Psoas muscle (tissue), 8 donors: Measurements from ENCODE around the gene ANTKMT. TPM values are rescaled to one million over a fixed set of nuclear protein-coding genes. Genes with fewer than 3 reads are reported as not detected.

Source experiments
- ATAC-seq, 4 donors: fragments of 200-7000 bp; cut with Tn5 transposase; one replicate each; pipeline ENCODE4 v1.9.1; 2020; ENCODE audit warnings: moderate library complexity in 3 of 4, mild to moderate bottlenecking in 2 of 4
- DNase-seq, 2 donors: peaks; one replicate each; pipeline ENCODE4 v3.0.0-alpha.2; 2020
- H3K27ac ChIP-seq: fragments of 200-600 bp; one replicate; pipeline ENCODE4 v1.8.0; 2022
- H3K27me3 ChIP-seq, 3 donors: fragments of 200-600 bp in 1 of 3; one replicate each; pipeline versions ENCODE4 v1.6.1 to v1.8.0; 2013 to 2022; ENCODE audit warnings: low read length in 2 of 3, mild to moderate bottlenecking in 2 of 3, moderate library complexity in 1 of 3; ENCODE audit not compliant: insufficient read depth in 3 of 3
- H3K36me3 ChIP-seq, 2 donors: fragments of 200-600 bp in 1 of 2; one replicate each; pipeline versions ENCODE4 v1.6.1 to v1.8.0; 2013 to 2022; ENCODE audit warnings: low read depth in 1 of 2, mild to moderate bottlenecking in 1 of 2, moderate library complexity in 1 of 2; ENCODE audit not compliant: insufficient read depth in 1 of 2
- H3K4me1 ChIP-seq: fragments of 200-600 bp; one replicate; pipeline ENCODE4 v1.8.0; 2022
- H3K4me3 ChIP-seq: fragments of 200-600 bp; one replicate; pipeline ENCODE4 v1.8.0; 2022; ENCODE audit warnings: mild to moderate bottlenecking
- H3K9me3 ChIP-seq: fragments of 200-600 bp; one replicate; pipeline ENCODE4 v1.8.0; 2022
- CTCF ChIP-seq: fragments of 200-600 bp; IDR thresholded peaks from one replicate; pipeline ENCODE4 v1.8.0; 2022; ENCODE audit warnings: antibody characterized with exemption
- WGBS, 3 donors: extraction: QIAGEN DNeasy Blood & Tissue Kit; methylation state at CpG; one replicate each; pipeline versions ENCODE4 v1.1.6 to v1.1.7; 2013; 5-methylcytosine and 5-hydroxymethylcytosine counted together
- intact Hi-C, 2 donors: fragments of 100-400 bp; cut with DNase I; formaldehyde crosslinking; loops; one replicate each; pipeline versions ENCODE4 v1.11.0 to v1.14.2; 2022
- polyA plus RNA-seq, 3 donors: library from polyadenylated mRNA; stranded (reverse); fragments of 200-250 nt; gene quantifications; one replicate each; pipeline ENCODE4 v1.2.3, GENCODE V29; 2013
- total RNA-seq, 4 donors: library from RNA; stranded (reverse); fragmentation: NEBNext Ultra II Directional in 2 of 4; extraction: Animal tissue kit (Norgen Biotek cat#: 25700) in 2 of 4; gene quantifications; one replicate each; pipeline versions ENCODE4 v1.2.1 to v1.2.4, GENCODE V29; 2021 to 2023
- donor health status: healthy with polysubstance abuse.
- donor health status: DM: no; HTN: no; CAD: no; lungs with moderate emphysema.
- donor health status: Bipolar disorder and iron deficiency.
- donor health status: healthy.
- donor health status: DM: yes; HTN: yes; CAD: no.
- donor health status: DM: no; HTN: no; CAD: no.
- donor health status: DM: no; HTN: no; CAD: no.
- donor health status: DM: yes; HTN: yes; CAD: no.

The ANTKMT gene
- total and polyA plus RNA-seq, 7 donors: 16.1 to 56.0 (median 33.5) TPM

GRCh38 chr16:720447-720989 is 428 bp upstream of the ANTKMT start:
- Histone ChIP-seq H3K4me1 (peaks cover 29% of the 10 kb centered on the region), H3K4me3 (peak overlapping the region; percentile 91), H3K27me3 (peaks cover 0 to 4% (median 0%) of the 10 kb centered on the region in 3 donors), H3K9me3 (no peaks in the 10 kb centered on the region), H3K27ac (peak overlapping the region; percentile 86), H3K36me3 (peaks cover 0 to 9% of the 10 kb centered on the region in 2 donors)
- no peak for TF ChIP-seq CTCF
- WGBS, 3 donors: 0 to 1% (median 1%) methylated on average over 27 to 38 of the region's 38 CpGs
- DNase-seq (peak in 1 of 2 donors; percentile 44), ATAC-seq (peak; percentile 15 to 43 (median 24))
- intact Hi-C loops: no loop called here

- TF ChIP-seq CTCF: no peak
- peaks cover 18% of the 10 kb centered on the region for H3K4me1 ChIP-seq
These were observed 1.0 kb downstream of the ANTKMT start for GRCh38 chr16:721765-722540.

GRCh38 chr16:722835-723633 is 2.1 kb downstream of the ANTKMT start:
- 80 to 81% (median 80%) methylated on average over 23 to 24 of the region's 24 CpGs for WGBS, 3 donors
- peaks cover 0 to 26% (median 16%) of the 10 kb centered on the region in 3 donors for H3K27me3 ChIP-seq
- peaks cover 27% of the 10 kb centered on the region for H3K4me1 ChIP-seq
- peaks cover 0 to 9% of the 10 kb centered on the region in 2 donors for H3K36me3 ChIP-seq
- H3K4me3 ChIP-seq: no peak overlapping the region
- intact Hi-C loops: no loop called here
- TF ChIP-seq CTCF: no peak
- no peak for DNase-seq
- H3K27ac ChIP-seq: no peak overlapping the region
- no peaks in the 10 kb centered on the region for H3K9me3 ChIP-seq
- no peak for ATAC-seq

More at GRCh38 chr16:721765-722540, 1.0 kb downstream of the ANTKMT start:
- no peaks in the 10 kb centered on the region for H3K9me3 ChIP-seq
- DNase-seq (no peak), ATAC-seq (no peak)
- H3K36me3 ChIP-seq: peaks cover 0 to 9% of the 10 kb centered on the region in 2 donors
- peak overlapping the region; percentile 91 for H3K4me3 ChIP-seq
- WGBS, 3 donors: 82 to 89% (median 83%) methylated on average over 49 to 51 of the region's 51 CpGs
- intact Hi-C loops: no loop called here
- H3K27me3 ChIP-seq: peaks cover 0 to 16% (median 9%) of the 10 kb centered on the region in 3 donors
- H3K27ac ChIP-seq: peak overlapping the region; percentile 86

GRCh38 chr16:723695-724094 is 2.7 kb downstream of the ANTKMT start:
- no peak for TF ChIP-seq CTCF
- Histone ChIP-seq H3K4me3 (no peak overlapping the region), H3K27ac (no peak overlapping the region), H3K27me3 (peaks cover 0 to 31% (median 19%) of the 10 kb centered on the region in 3 donors), H3K4me1 (peaks cover 27% of the 10 kb centered on the region), H3K9me3 (no peaks in the 10 kb centered on the region), H3K36me3 (peaks cover 0 to 9% of the 10 kb centered on the region in 2 donors)
- 72 to 75% (median 73%) methylated on average over 9 of the region's 9 CpGs for WGBS, 3 donors
- no peak for DNase-seq
- intact Hi-C loops: no loop called here
- no peak for ATAC-seq
